Measurements from ENCODE around the gene MGAM2.

DNA sequence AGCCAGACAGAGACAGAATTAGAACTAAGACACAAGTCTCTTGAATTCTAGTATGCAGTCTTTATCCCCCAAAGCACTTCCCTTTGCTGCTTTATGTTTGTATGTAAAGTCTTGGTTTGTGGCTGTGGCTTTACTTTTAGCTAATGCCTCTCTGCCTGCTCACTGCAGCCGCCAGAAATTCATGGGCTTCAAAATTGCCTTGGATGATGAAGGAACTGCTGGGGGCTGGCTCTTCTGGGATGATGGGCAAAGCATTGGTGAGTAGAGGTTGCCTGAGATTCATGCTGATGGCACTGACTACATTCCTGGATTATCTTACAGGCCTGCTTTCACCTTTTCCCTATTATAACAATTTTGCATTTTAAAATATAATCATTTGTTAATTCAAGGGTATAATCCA, 10.9 kb upstream of the MGAM2 start:
- TF ChIP-seq, protein P1, sequence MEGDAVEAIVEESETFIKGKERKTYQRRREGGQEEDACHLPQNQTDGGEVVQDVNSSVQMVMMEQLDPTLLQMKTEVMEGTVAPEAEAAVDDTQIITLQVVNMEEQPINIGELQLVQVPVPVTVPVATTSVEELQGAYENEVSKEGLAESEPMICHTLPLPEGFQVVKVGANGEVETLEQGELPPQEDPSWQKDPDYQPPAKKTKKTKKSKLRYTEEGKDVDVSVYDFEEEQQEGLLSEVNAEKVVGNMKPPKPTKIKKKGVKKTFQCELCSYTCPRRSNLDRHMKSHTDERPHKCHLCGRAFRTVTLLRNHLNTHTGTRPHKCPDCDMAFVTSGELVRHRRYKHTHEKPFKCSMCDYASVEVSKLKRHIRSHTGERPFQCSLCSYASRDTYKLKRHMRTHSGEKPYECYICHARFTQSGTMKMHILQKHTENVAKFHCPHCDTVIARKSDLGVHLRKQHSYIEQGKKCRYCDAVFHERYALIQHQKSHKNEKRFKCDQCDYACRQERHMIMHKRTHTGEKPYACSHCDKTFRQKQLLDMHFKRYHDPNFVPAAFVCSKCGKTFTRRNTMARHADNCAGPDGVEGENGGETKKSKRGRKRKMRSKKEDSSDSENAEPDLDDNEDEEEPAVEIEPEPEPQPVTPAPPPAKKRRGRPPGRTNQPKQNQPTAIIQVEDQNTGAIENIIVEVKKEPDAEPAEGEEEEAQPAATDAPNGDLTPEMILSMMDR (IDR thresholded peaks at IDR 0.05) = no peak
- TF ChIP-seq ZFX (IDR thresholded peaks at IDR 0.05; ENCODE audit: borderline replicate concordance) = no peak

All from 22Rv1 (cell line).